COR-L47 (cell line): ENCODE data around the gene MASP1.
"Not testable (repeated sequence)": the region's sequence is repeated elsewhere in the genome, so short reads cannot be mapped to it uniquely, and the experiment has no call there.

ENCODE experiments used
- DNase-seq: peaks from one replicate; lab custom pipeline; 2025; lab: John Stamatoyannopoulos, UW

The MASP1 gene

GRCh38 chr3:187227658-187228258, 63.8 kb downstream of the MASP1 start:
- no peak for DNase-seq

GRCh38 chr3:187223799-187224198, 67.7 kb downstream of the MASP1 start:
- no peak for DNase-seq

GRCh38 chr3:187222801-187223200, 68.7 kb downstream of the MASP1 start:
- DNase-seq, result no peak

- no peak for DNase-seq
These were observed 76.1 kb downstream of the MASP1 start for GRCh38 chr3:187215460-187215859.

- DNase-seq, result no peak
These were observed 77.9 kb downstream of the MASP1 start for GRCh38 chr3:187213616-187214015.

- DNase-seq, result no peak
These were observed 78.8 kb downstream of the MASP1 start for GRCh38 chr3:187212705-187213104.

GRCh38 chr3:187212196-187212545, 79.4 kb downstream of the MASP1 start:
- no peak for DNase-seq

GRCh38 chr3:187211532-187212195, 79.9 kb downstream of the MASP1 start:
- DNase-seq, result no peak

GRCh38 chr3:187210545-187211327, 80.8 kb downstream of the MASP1 start:
- no peak for DNase-seq

- DNase-seq, result no peak
These were observed 81.4 kb downstream of the MASP1 start for GRCh38 chr3:187210091-187210490.

GRCh38 chr3:187209491-187209890, 82.0 kb downstream of the MASP1 start:
- no peak for DNase-seq

GRCh38 chr3:187208159-187208558, 83.4 kb downstream of the MASP1 start:
- no peak for DNase-seq

GRCh38 chr3:187207624-187208023, 83.9 kb downstream of the MASP1 start:
- DNase-seq, result no peak

- no peak for DNase-seq
These were observed 84.5 kb downstream of the MASP1 start for GRCh38 chr3:187207062-187207461.

- DNase-seq, result no peak
These were observed 85.9 kb downstream of the MASP1 start for GRCh38 chr3:187205683-187206082.

- DNase-seq, result not testable (repeated sequence)
These were observed 92.0 kb downstream of the MASP1 start for GRCh38 chr3:187199463-187200050.

- DNase-seq, result no peak
These were observed 93.0 kb downstream of the MASP1 start for GRCh38 chr3:187198490-187198889.

- peak; percentile 7 for DNase-seq
These were observed 94.2 kb downstream of the MASP1 start, which contains the start of gene RTP1 for GRCh38 chr3:187197335-187197649. Gene RTP1, plus strand, starts transcription at chr3:187197486. Its CDS starts 30 bp downstream, at chr3:187197516.

GRCh38 chr3:187196573-187197334, 94.8 kb downstream of the MASP1 start:
- DNase-seq, result no peak

GRCh38 chr3:187193181-187193580, 98.4 kb downstream of the MASP1 start:
- no peak for DNase-seq

- no peak for DNase-seq
These were observed 100.3 kb downstream of the MASP1 start for GRCh38 chr3:187191271-187191670.

GRCh38 chr3:187188931-187189330, 102.6 kb downstream of the MASP1 start:
- no peak for DNase-seq
